ENCODE results near the gene AP2A2.

The AP2A2 gene

DNA sequence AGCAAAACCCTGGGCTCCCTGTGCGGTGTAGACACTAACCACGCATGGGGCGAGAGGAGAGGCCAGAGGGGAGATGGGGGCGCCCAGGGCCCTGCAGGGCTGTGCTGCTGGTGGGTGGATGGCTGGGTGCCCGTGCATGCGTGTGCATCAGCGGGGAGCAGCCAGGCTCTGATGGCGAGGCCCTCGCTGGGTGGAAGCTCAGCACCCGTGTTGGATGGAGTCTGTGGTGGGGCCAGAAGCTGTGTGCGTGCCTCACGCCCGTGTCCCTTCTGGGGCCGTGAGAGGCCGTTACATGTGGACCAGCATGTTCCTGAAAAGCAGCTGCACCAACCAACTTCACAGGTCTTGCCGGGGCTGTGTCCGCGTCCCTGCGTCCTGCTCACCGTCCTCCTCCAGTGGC, 77.5 kb downstream of the AP2A2 start:
- TF ChIP-seq, protein P1, sequence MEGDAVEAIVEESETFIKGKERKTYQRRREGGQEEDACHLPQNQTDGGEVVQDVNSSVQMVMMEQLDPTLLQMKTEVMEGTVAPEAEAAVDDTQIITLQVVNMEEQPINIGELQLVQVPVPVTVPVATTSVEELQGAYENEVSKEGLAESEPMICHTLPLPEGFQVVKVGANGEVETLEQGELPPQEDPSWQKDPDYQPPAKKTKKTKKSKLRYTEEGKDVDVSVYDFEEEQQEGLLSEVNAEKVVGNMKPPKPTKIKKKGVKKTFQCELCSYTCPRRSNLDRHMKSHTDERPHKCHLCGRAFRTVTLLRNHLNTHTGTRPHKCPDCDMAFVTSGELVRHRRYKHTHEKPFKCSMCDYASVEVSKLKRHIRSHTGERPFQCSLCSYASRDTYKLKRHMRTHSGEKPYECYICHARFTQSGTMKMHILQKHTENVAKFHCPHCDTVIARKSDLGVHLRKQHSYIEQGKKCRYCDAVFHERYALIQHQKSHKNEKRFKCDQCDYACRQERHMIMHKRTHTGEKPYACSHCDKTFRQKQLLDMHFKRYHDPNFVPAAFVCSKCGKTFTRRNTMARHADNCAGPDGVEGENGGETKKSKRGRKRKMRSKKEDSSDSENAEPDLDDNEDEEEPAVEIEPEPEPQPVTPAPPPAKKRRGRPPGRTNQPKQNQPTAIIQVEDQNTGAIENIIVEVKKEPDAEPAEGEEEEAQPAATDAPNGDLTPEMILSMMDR (IDR thresholded peaks at IDR 0.05; ENCODE audit: poor library complexity, severe bottlenecking) = no peak

DNA sequence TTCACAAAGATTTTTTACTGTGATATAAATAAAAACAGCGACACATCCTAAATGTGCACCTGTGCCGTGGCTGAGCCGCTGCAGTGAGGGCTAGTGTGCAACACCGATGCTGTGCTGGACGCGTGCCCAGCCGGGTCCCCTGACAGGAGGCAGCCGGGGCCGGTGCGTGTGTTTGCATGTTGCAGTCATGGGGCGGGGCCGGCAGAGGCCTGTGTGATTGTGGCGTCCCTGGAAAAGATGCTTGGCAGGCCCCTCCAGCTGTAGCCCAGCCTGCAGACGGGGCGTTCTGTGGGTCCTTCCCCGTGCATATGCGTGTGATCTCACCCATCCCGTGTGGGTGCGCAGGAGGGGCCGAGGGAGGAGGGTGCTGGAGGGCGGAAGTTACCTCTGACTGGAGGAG, 80.3 kb downstream of the AP2A2 start:
- H3K27ac ChIP-seq (ENCODE audit: poor library complexity, severe bottlenecking) = no peak overlapping the region
- no peak for DNase-seq (ENCODE audit: low spot score)

More for the DNA sequence above, 77.5 kb downstream of the AP2A2 start:
- ATAC-seq (ENCODE audit: low read depth) (no peak), DNase-seq (ENCODE audit: low spot score) (no peak)
- H3K27ac ChIP-seq (ENCODE audit: poor library complexity, severe bottlenecking) = no peak overlapping the region
- H3K27me3 ChIP-seq (ENCODE audit: insufficient read depth, poor library complexity, severe bottlenecking) = no peaks in the 10 kb centered on the region
- no peaks in the 10 kb centered on the region for H3K4me1 ChIP-seq (ENCODE audit: insufficient read depth, poor library complexity, severe bottlenecking)
- H3K4me3 ChIP-seq (ENCODE audit: severe bottlenecking) = no peak overlapping the region
- H3K36me3 ChIP-seq (ENCODE audit: low read depth) = peaks cover 19% of the 10 kb centered on the region
- no peaks in the 10 kb centered on the region for H3K9me3 ChIP-seq (ENCODE audit: severe bottlenecking)

DNA sequence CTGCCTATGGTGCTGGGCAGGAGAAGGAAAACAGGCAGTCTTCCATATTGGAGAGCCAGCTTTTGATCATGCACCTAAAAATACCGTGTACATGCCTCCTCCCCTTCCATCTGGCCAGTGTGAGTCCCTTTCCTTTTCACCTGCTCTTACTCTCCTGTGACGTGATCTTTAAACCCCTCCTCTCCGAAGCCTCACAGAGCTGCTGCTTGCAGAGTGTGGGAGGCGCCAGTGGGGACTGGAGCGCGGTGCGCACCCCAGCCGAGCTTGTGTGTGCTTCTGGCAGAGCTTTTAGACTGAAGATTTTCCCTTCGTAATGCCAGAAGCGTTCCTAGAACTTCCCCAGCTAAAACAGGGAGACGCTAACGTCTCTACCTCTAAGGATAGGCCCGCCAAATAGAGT, 81.1 kb downstream of the AP2A2 start:
- Histone ChIP-seq H3K4me1 (ENCODE audit: insufficient read depth, poor library complexity, severe bottlenecking) (no peaks in the 10 kb centered on the region), H3K4me3 (ENCODE audit: severe bottlenecking) (no peak overlapping the region), H3K27ac (ENCODE audit: poor library complexity, severe bottlenecking) (no peak overlapping the region), H3K36me3 (ENCODE audit: low read depth) (peaks cover 37% of the 10 kb centered on the region), H3K27me3 (ENCODE audit: insufficient read depth, poor library complexity, severe bottlenecking) (no peaks in the 10 kb centered on the region), H3K9me3 (ENCODE audit: severe bottlenecking) (no peaks in the 10 kb centered on the region)
- ATAC-seq (ENCODE audit: low read depth) = no peak
- no peak for DNase-seq (ENCODE audit: low spot score)
- TF ChIP-seq, protein P1 (IDR thresholded peaks at IDR 0.05; ENCODE audit: poor library complexity, severe bottlenecking) = no peak

More for the DNA sequence above, 80.3 kb downstream of the AP2A2 start:
- H3K27me3 ChIP-seq (ENCODE audit: insufficient read depth, poor library complexity, severe bottlenecking) = no peaks in the 10 kb centered on the region
- TF ChIP-seq, protein P1 (IDR thresholded peaks at IDR 0.05; ENCODE audit: poor library complexity, severe bottlenecking) = no peak
- no peaks in the 10 kb centered on the region for H3K9me3 ChIP-seq (ENCODE audit: severe bottlenecking)
- no peak for ATAC-seq (ENCODE audit: low read depth)
- H3K4me3 ChIP-seq (ENCODE audit: severe bottlenecking) = no peak overlapping the region
- H3K36me3 ChIP-seq (ENCODE audit: low read depth) = peaks cover 29% of the 10 kb centered on the region
- H3K4me1 ChIP-seq (ENCODE audit: insufficient read depth, poor library complexity, severe bottlenecking) = no peaks in the 10 kb centered on the region

DNA sequence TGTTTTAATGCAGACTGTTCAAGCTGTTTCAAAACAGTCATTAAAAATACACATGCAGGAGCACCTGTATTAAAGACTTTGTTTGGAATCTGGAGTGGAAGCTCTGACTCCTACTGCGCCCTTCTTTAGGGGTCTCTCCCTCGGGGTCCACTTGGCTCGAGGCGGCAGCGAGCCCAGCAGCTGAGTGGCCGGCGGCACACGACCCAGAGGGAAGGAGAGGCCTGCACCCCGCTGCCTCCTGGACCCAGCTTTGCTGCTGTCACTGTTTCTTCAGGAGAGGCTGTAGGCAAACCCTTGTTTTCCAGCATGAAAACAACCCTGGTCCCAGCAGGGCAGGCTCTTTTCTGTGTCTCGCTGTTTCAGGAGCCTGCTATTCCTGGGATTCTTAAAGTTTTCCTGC, 81.6 kb downstream of the AP2A2 start:
- DNase-seq (ENCODE audit: low spot score) = no peak
- TF ChIP-seq, protein P1 (IDR thresholded peaks at IDR 0.05; ENCODE audit: poor library complexity, severe bottlenecking) = no peak

DNA sequence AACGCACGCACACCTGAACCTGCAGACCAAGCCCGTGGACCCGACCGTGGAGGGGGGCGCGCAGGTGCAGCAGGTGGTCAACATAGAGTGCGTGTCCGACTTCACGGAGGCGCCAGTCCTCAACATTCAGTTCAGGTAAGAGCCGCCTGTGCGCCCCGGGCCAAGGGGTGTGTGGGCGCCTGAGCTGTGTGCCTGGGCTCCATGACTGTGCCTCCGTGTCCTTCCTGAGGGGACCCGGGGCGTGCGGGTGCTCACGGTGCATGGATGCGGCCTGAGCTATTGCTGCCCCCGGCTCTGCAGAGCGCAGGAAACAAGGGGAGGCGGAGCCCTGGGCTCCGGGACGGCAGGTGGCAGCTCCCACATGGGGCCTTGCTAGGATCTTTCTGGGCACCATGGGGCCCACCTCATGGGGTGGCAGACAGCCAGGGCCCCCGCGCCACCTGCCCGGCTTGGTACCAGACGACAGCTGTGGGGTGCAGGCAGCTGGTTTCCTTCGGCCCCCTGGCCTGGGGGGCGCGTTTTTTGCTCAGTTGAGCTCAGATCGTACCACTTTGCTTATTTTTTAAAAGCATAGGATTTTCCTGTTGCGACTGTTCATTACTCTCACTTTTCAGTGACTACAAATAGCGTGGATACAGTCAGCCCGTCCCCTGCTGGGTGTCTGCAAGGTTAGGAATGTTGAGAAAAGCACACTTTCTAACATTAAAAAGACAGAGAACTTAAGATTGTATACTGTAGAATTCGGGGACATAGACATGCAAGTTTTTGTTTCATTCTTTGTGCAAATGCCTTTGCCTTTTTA, 82.5 kb downstream of the AP2A2 start:
- DNase-seq (ENCODE audit: low spot score) = no peak
- Histone ChIP-seq H3K9me3 (ENCODE audit: severe bottlenecking) (no peaks in the 10 kb centered on the region), H3K4me1 (ENCODE audit: insufficient read depth, poor library complexity, severe bottlenecking) (no peaks in the 10 kb centered on the region), H3K27me3 (ENCODE audit: insufficient read depth, poor library complexity, severe bottlenecking) (no peaks in the 10 kb centered on the region), H3K36me3 (ENCODE audit: low read depth) (peaks cover 38% of the 10 kb centered on the region), H3K4me3 (ENCODE audit: severe bottlenecking) (no peak overlapping the region), H3K27ac (ENCODE audit: poor library complexity, severe bottlenecking) (no peak overlapping the region)
- TF ChIP-seq, protein P1 (IDR thresholded peaks at IDR 0.05; ENCODE audit: poor library complexity, severe bottlenecking) = no peak
- no peak for ATAC-seq (ENCODE audit: low read depth)

More for the DNA sequence above, 81.6 kb downstream of the AP2A2 start:
- H3K4me1 ChIP-seq (ENCODE audit: insufficient read depth, poor library complexity, severe bottlenecking) = no peaks in the 10 kb centered on the region
- H3K36me3 ChIP-seq (ENCODE audit: low read depth) = peaks cover 38% of the 10 kb centered on the region
- H3K9me3 ChIP-seq (ENCODE audit: severe bottlenecking) = no peaks in the 10 kb centered on the region
- ATAC-seq (ENCODE audit: low read depth) = no peak
- no peak overlapping the region for H3K27ac ChIP-seq (ENCODE audit: poor library complexity, severe bottlenecking)
- no peaks in the 10 kb centered on the region for H3K27me3 ChIP-seq (ENCODE audit: insufficient read depth, poor library complexity, severe bottlenecking)
- H3K4me3 ChIP-seq (ENCODE audit: severe bottlenecking) = no peak overlapping the region
